Hepatocyte (in vitro differentiated cells): ENCODE data around the gene SPART. TPM values are rescaled to one million over a fixed set of nuclear protein-coding genes. Genes with fewer than 3 reads are reported as not detected.
"Not testable (repeated sequence)": the region's sequence is repeated elsewhere in the genome, so short reads cannot be mapped to it uniquely, and the experiment has no call there.

Experiments
- DNase-seq: peaks from one replicate; pipeline ENCODE4 v3.0.0-alpha.2; 2016; ENCODE audit warnings: low spot score
- H2AFZ ChIP-seq: fragments of 200-600 bp; sonication (generic); 2 replicates; pipeline ENCODE4 v1.6.0; 2016; ENCODE audit warnings: antibody characterized with exemption, mild to moderate bottlenecking
- H3K27ac ChIP-seq: fragments of 200-600 bp; sonication (generic); 2 replicates; pipeline ENCODE4 v1.5.1; 2016; ENCODE audit warnings: mild to moderate bottlenecking
- H3K27me3 ChIP-seq: fragments of 200-600 bp; sonication (generic); 2 replicates; pipeline ENCODE4 v1.6.1; 2016
- H3K36me3 ChIP-seq: fragments of 200-600 bp; sonication (generic); replicated peaks from 2 replicates; pipeline ENCODE4 v1.5.1; 2016; ENCODE audit warnings: low read depth; ENCODE audit not compliant: insufficient read depth
- H3K4me1 ChIP-seq: fragments of 200-600 bp; sonication (generic); 2 replicates; pipeline ENCODE4 v1.5.1; 2016; ENCODE audit warnings: mild to moderate bottlenecking, moderate library complexity; ENCODE audit not compliant: insufficient read depth
- H3K4me2 ChIP-seq: fragments of 200-600 bp; sonication (generic); 2 replicates; pipeline ENCODE4 v1.6.0; 2016
- H3K4me3 ChIP-seq: fragments of 200-600 bp; sonication (generic); 2 replicates; pipeline ENCODE4 v1.5.1; 2016; ENCODE audit warnings: mild to moderate bottlenecking
- H3K79me2 ChIP-seq: fragments of 200-600 bp; sonication (generic); 2 replicates; pipeline ENCODE4 v1.6.0; 2017; ENCODE audit warnings: mild to moderate bottlenecking
- H3K9me2 ChIP-seq: fragments of 200-600 bp; sonication (generic); replicated peaks from 2 replicates; pipeline ENCODE4 v1.6.0; 2017; ENCODE audit warnings: mild to moderate bottlenecking; ENCODE audit not compliant: insufficient read depth
- H3K9me3 ChIP-seq: fragments of 200-600 bp; sonication (generic); 2 replicates; pipeline ENCODE4 v1.5.1; 2016; ENCODE audit warnings: low read depth, mild to moderate bottlenecking
- H4K20me1 ChIP-seq: fragments of 200-600 bp; sonication (generic); 2 replicates; pipeline ENCODE4 v1.6.0; 2016; ENCODE audit warnings: mild to moderate bottlenecking; ENCODE audit not compliant: insufficient read depth, poor library complexity, severe bottlenecking
- CTCF ChIP-seq: fragments of 200-600 bp; sonication (generic); IDR thresholded peaks from 2 replicates; pipeline ENCODE4 v1.5.1; 2016; ENCODE audit warnings: antibody characterized with exemption, mild to moderate bottlenecking; ENCODE audit not compliant: poor library complexity
- EZH2 ChIP-seq: fragments of 200-600 bp; sonication (generic); IDR thresholded peaks from 2 replicates; pipeline ENCODE4 v1.6.1; 2016; ENCODE audit warnings: antibody characterized with exemption, mild to moderate bottlenecking, borderline replicate concordance
- EZH2phosphoT487 ChIP-seq: fragments of 200-600 bp; sonication (generic); IDR thresholded peaks from one replicate; pipeline ENCODE4 v1.6.1; 2018; ENCODE audit warnings: antibody characterized with exemption, mild to moderate bottlenecking, low read depth, moderate library complexity; ENCODE audit not compliant: unreplicated experiment, severe bottlenecking
- WGBS: methylation state at CpG from one replicate; pipeline ENCODE4 v1.1.6; 2016; ENCODE audit warnings: low lambda C conversion rate; ENCODE audit errors: missing lambda C conversion rate; 5-methylcytosine and 5-hydroxymethylcytosine counted together
- polyA plus RNA-seq: library from polyadenylated mRNA; unstranded; fragments of >200 nt; fragmentation: Nextera tagmentation; extraction: Ambion mirVana; gene quantifications from 2 replicates; pipeline ENCODE4 v1.2.1, GENCODE V29; 2016
- total RNA-seq: library from RNA; depleted of rRNA; stranded (reverse); fragments of >200 nt; gene quantifications from 2 replicates; pipeline ENCODE4 v1.2.3, GENCODE V29; 2014

The SPART gene
- total and polyA plus RNA-seq, 2 experiments from 2014 or later = 86.7 to 107 TPM

GRCh38 chr13:36323951-36324566 is 22.1 kb downstream of the SPART start:
- H3K4me3 ChIP-seq = no peak overlapping the region
- no peaks in the 10 kb centered on the region for H3K36me3 ChIP-seq
- no peak for TF ChIP-seq EZH2
- TF ChIP-seq CTCF = no peak
- TF ChIP-seq EZH2phosphoT487 = no peak
- peaks cover 3% of the 10 kb centered on the region for H4K20me1 ChIP-seq
- no peak for DNase-seq
- H3K9me2 ChIP-seq = no peaks in the 10 kb centered on the region
- WGBS = 73% methylated on average over 1 of the region's 1 CpG
- no peak overlapping the region for H3K4me2 ChIP-seq
- no peaks in the 10 kb centered on the region for H3K27me3 ChIP-seq
- no peaks in the 10 kb centered on the region for H3K9me3 ChIP-seq
- H3K4me1 ChIP-seq = no peaks in the 10 kb centered on the region
- H2AFZ ChIP-seq = no peak overlapping the region
- H3K79me2 ChIP-seq = peaks cover 11% of the 10 kb centered on the region
- no peak overlapping the region for H3K27ac ChIP-seq

GRCh38 chr13:36323408-36323807 is 22.8 kb downstream of the SPART start:
- peaks cover 7% of the 10 kb centered on the region for H3K79me2 ChIP-seq
- H3K4me3 ChIP-seq = no peak overlapping the region
- peaks cover 1% of the 10 kb centered on the region for H4K20me1 ChIP-seq
- no peaks in the 10 kb centered on the region for H3K9me2 ChIP-seq
- 78% methylated on average over 3 of the region's 3 CpGs for WGBS
- no peaks in the 10 kb centered on the region for H3K4me1 ChIP-seq
- no peaks in the 10 kb centered on the region for H3K9me3 ChIP-seq
- no peak overlapping the region for H3K4me2 ChIP-seq
- DNase-seq = no peak
- no peaks in the 10 kb centered on the region for H3K27me3 ChIP-seq
- H2AFZ ChIP-seq = no peak overlapping the region
- TF ChIP-seq EZH2phosphoT487 (no peak), EZH2 (no peak), CTCF (no peak)
- no peak overlapping the region for H3K27ac ChIP-seq
- no peaks in the 10 kb centered on the region for H3K36me3 ChIP-seq

GRCh38 chr13:36319793-36320192 is 26.4 kb downstream of the SPART start:
- H4K20me1 ChIP-seq, H3K36me3 ChIP-seq, H3K4me3 ChIP-seq, H3K27ac ChIP-seq, H3K4me2 ChIP-seq, H3K9me3 ChIP-seq, H3K79me2 ChIP-seq, H3K9me2 ChIP-seq, DNase-seq, H3K27me3 ChIP-seq, H2AFZ ChIP-seq, H3K4me1 ChIP-seq: not testable (repeated sequence)
- WGBS = 56% methylated on average over 5 of the region's 6 CpGs

GRCh38 chr13:36313047-36313969 is 32.9 kb downstream of the SPART start:
- TF ChIP-seq CTCF (no peak), EZH2 (no peak), EZH2phosphoT487 (no peak)
- H3K27ac ChIP-seq = no peak overlapping the region

More at GRCh38 chr13:36313047-36313969, 32.9 kb downstream of the SPART start:
- Histone ChIP-seq H3K36me3 (no peaks in the 10 kb centered on the region), H3K9me3 (no peaks in the 10 kb centered on the region), H2AFZ (no peak overlapping the region), H3K79me2 (no peaks in the 10 kb centered on the region), H4K20me1 (no peaks in the 10 kb centered on the region), H3K4me1 (no peaks in the 10 kb centered on the region), H3K4me2 (no peak overlapping the region), H3K4me3 (no peak overlapping the region), H3K9me2 (no peaks in the 10 kb centered on the region), H3K27me3 (no peaks in the 10 kb centered on the region)
- DNase-seq = no peak
- 86% methylated on average over 3 of the region's 3 CpGs for WGBS
